Osteoblast (primary cell): ENCODE measurements around the gene SELENOM. TPM values are rescaled to one million over a fixed set of nuclear protein-coding genes. Genes with fewer than 3 reads are reported as not detected.

ENCODE experiments used
- DNase-seq: peaks from one replicate; pipeline ENCODE4 v3.0.0; 2011; ENCODE audit warnings: low spot score, mixed read lengths; ENCODE audit not compliant: insufficient read length; ENCODE audit errors: missing footprints
- H2AFZ ChIP-seq: 2 replicates; pipeline ENCODE4 v1.6.0; 2011; ENCODE audit warnings: mild to moderate bottlenecking, low read length
- H3K27ac ChIP-seq: 2 replicates; pipeline ENCODE4 v1.5.1; 2011; ENCODE audit warnings: mild to moderate bottlenecking, low read depth, low read length, moderate library complexity
- H3K27me3 ChIP-seq: 2 replicates; pipeline ENCODE4 v1.6.0; 2012; ENCODE audit warnings: mild to moderate bottlenecking, control low read depth, inconsistent platforms, low read length, moderate library complexity; ENCODE audit not compliant: insufficient read depth
- H3K36me3 ChIP-seq: 2 replicates; pipeline ENCODE4 v1.5.1; 2011; ENCODE audit warnings: mild to moderate bottlenecking, low read length, control low read depth, moderate library complexity; ENCODE audit not compliant: insufficient read depth
- H3K4me1 ChIP-seq: 2 replicates; pipeline ENCODE4 v1.5.1; 2011; ENCODE audit warnings: mild to moderate bottlenecking, low read length, control low read depth, moderate library complexity; ENCODE audit not compliant: insufficient read depth
- H3K4me2 ChIP-seq: 2 replicates; pipeline ENCODE4 v1.6.0; 2011; ENCODE audit warnings: mild to moderate bottlenecking, low read length; ENCODE audit not compliant: insufficient read depth
- H3K4me3 ChIP-seq: fragments of 200-600 bp; sonication (generic); 3 replicates; pipeline ENCODE4 v1.5.1; 2012; ENCODE audit warnings: mild to moderate bottlenecking, low read length, inconsistent platforms; ENCODE audit not compliant: insufficient read depth
- H3K79me2 ChIP-seq: 2 replicates; pipeline ENCODE4 v1.6.0; 2012; ENCODE audit warnings: mild to moderate bottlenecking, low read length, control low read depth, inconsistent platforms; ENCODE audit not compliant: insufficient read depth
- H3K9me3 ChIP-seq: 2 replicates; pipeline ENCODE4 v1.5.1; 2011; ENCODE audit warnings: low read depth, low read length, control low read depth
- H4K20me1 ChIP-seq: 2 replicates; pipeline ENCODE4 v1.6.0; 2012; ENCODE audit warnings: mild to moderate bottlenecking, low read length, control low read depth; ENCODE audit not compliant: insufficient read depth
- CTCF ChIP-seq: IDR thresholded peaks from 2 replicates; pipeline ENCODE4 v1.5.1; 2011; ENCODE audit warnings: mild to moderate bottlenecking, low read depth, low read length, moderate library complexity; ENCODE audit errors: extremely low read depth
- total RNA-seq: library from RNA; depleted of rRNA; stranded (reverse); fragments of >200 nt; gene quantifications from 2 replicates; pipeline ENCODE4 v1.2.3, GENCODE V29; 2012

SELENOM gene
- total RNA-seq, 1 donor = 157 TPM

- Histone ChIP-seq H3K4me3 (no peak overlapping the region), H3K79me2 (peaks cover 59% of the 10 kb centered on the region)
- no peak for TF ChIP-seq CTCF
These were observed 14.1 kb downstream of the SELENOM start for GRCh38 chr22:31093086-31093850.

GRCh38 chr22:31092161-31092560 is 15.2 kb downstream of the SELENOM start:
- H3K9me3 ChIP-seq = no peaks in the 10 kb centered on the region
- peaks cover 97% of the 10 kb centered on the region for H3K36me3 ChIP-seq
- TF ChIP-seq CTCF = no peak
- H4K20me1 ChIP-seq = peaks cover 45% of the 10 kb centered on the region
- no peak for DNase-seq
- H2AFZ ChIP-seq = no peak overlapping the region
- H3K27ac ChIP-seq = no peak overlapping the region
- H3K79me2 ChIP-seq = peaks cover 65% of the 10 kb centered on the region
- no peaks in the 10 kb centered on the region for H3K4me1 ChIP-seq
- H3K4me3 ChIP-seq = no peak overlapping the region
- no peaks in the 10 kb centered on the region for H3K27me3 ChIP-seq
- H3K4me2 ChIP-seq = no peak overlapping the region

More at GRCh38 chr22:31093086-31093850, 14.1 kb downstream of the SELENOM start:
- no peaks in the 10 kb centered on the region for H3K4me1 ChIP-seq
- H3K27me3 ChIP-seq = no peaks in the 10 kb centered on the region
- peaks cover 37% of the 10 kb centered on the region for H4K20me1 ChIP-seq
- H3K27ac ChIP-seq = no peak overlapping the region
- no peaks in the 10 kb centered on the region for H3K9me3 ChIP-seq
- peak; percentile 81 for DNase-seq
- peaks cover 96% of the 10 kb centered on the region for H3K36me3 ChIP-seq
- no peak overlapping the region for H2AFZ ChIP-seq
- no peak overlapping the region for H3K4me2 ChIP-seq

GRCh38 chr22:31091106-31091975 is 16.0 kb downstream of the SELENOM start:
- Histone ChIP-seq H2AFZ (no peak overlapping the region), H3K9me3 (no peaks in the 10 kb centered on the region), H3K4me2 (no peak overlapping the region), H4K20me1 (peaks cover 54% of the 10 kb centered on the region), H3K79me2 (peaks cover 67% of the 10 kb centered on the region), H3K4me1 (no peaks in the 10 kb centered on the region), H3K4me3 (no peak overlapping the region), H3K27me3 (no peaks in the 10 kb centered on the region), H3K27ac (no peak overlapping the region), H3K36me3 (peaks cover 97% of the 10 kb centered on the region)
- peak; percentile 80 for DNase-seq
- TF ChIP-seq CTCF = no peak
